ENCODE results near the gene CTCFL.

CTCFL gene

DNA sequence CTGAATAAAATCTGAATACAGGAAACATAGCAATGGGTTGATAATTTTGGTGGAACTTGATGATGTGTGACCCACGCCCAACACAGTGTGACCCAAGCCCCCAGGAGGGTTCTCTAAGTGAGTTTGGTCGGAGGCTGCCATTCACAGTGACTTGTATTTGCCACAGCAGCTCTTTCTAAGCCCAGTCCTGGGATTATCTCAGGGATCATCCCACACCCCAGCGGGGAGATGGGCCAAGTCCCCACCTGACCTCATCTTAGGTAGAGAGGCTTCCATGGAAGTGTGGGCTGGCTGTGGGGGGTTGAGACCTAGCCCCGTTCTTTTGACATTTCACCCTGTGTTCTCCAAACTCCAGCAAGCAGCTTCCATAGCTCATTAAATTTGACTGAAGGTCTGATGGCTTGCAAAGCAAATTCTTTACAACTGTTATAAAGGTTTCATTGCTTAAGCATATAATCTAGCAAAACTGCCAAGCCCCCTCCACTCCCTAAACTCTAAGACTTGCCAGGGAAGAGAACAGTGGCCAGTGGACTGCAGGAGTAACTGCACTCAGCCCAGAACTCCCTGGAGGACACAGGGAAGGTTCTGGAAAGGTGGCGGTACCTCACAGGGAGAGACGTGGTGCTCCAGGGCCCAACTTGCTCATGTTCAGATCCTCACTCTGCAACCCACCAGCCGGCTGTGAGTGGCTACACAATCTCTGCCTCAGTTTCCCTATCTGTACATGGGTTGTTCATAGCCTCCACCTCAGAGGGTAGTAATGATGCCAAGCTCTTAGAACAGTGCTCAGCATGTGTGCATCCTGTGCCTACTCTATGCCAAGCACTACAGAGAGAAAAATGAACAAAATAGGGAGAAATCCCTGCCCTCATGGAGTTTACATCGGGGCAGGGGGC lies 35.0 kb upstream of the CTCFL start:
- DNase-seq: no peak

DNA sequence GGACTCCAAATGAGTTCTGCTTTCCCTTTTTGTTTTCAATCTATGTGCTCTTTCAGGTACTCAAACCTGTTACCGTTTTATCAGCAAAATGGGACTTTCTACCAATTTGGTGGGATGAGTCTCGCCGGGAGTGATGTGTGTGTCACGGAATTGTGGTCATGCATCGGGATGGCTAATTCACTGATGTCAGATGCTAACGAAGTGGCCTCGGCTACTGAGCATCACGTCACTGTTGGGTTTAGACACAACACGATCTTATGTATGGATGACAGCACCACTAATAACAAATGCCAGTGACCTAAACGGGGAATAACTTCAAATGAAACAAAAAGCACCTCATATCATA lies 34.3 kb upstream of the CTCFL start:
- DNase-seq: no peak

DNA sequence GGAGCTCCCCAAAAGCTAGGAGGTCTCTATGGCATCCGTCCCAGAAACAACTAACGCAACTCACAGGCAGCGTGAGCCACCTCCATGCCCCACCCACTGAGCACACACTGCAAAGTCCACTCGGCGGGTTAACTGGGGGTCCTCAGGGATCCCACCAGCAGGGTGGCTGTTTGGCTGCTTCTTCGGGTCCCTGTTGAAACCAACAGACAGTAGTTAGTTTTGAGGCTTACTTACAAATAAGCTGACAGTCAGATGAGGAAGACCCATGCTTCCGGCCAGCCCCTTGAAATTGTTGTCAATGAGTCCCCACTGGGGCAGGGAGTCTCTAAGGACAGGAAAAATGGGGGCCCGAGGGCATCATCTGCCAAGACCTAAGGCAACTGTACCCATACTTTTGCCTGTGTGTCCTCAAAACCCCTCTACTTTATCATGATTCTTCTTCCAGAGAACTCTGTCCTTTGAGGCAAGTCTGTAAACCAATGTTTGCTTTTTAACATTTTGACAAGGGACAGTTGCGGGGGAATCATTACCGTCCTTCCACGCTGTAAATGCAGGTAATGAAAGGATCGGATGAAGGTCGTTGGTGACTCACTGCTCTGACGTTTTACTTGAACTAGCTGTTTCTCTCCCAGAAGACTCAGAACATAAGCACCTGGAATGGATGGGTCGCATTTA lies 33.8 kb upstream of the CTCFL start:
- no peak for DNase-seq

DNA sequence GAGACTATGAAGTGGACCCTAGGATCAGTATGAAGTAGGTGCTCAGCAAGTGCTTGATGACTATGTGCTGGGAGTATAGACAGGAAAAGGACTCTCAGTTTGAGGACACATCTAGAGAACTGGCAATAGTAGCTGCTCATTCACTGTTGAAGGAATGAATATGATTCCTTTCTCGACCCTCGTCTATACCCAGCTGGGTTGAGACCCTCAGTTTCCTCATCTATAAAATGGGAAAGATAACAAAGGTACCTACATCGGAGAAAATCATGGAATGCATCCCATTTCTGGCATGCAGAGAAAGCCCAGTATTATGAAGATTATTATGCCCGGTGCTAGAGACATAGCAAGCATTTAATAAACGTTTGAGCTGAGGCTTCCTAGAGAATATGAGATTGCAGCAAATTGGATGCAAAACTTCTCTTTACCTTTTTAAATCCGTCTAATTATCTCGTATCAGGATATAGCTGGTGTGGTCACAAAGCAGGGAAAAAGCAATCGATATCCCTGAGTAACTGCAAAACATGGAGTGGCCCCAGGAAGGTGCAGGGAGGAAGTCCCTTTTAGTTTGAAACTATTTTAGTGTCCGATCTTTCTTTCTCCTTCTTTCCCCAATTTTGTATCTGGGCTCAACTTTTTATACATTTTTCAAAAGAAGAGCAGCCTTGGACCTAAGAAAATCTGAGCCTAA lies 33.1 kb upstream of the CTCFL start:
- no peak for DNase-seq

DNA sequence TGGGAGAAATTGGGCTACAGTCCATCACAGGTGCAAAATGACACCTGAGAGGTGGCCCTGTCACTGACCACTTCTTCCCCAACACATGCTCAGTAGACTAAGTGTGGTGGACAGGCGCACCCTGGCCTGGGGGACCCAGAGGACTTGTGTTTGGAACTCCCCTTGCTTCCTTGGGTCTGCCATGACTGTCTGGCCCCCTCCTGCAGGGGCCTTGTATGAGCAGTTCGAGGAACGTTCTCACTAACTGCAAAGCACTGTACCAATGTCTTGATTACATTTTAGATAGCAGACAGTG lies 32.0 kb upstream of the CTCFL start:
- no peak for DNase-seq

DNA sequence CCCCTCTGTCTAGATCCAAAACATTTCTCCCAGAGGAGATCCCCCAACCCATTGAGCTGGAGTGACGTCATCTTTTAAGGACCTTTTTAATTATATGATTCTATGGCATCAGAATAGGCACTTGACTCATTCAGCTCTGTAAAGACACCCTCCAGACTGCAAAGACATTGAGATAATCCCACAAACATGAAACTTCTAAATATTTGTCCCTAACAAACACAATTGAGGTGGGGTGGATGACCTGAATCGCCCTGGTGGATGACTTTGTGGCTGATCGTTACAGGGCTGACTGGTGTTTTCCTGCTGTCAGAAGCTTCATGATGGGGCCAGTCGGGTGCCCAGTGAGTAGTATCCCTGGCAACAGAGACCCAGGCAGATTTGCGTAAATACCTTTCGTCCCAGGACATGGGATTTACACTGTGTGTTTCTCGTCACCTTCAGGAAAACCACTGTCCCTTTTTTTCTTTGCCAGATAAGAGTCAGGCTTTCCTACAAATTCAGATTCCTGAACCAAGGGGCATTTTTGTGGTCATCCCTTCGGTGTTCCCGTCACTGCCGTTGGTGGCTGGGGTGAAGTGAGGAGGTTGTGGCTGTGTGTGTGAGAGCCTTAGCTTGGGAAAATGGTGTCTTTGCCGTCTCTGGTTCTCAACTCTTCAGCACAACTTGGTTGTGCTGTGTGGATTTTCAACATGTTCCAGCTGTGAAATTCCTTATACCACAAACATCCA lies 30.7 kb upstream of the CTCFL start:
- no peak for DNase-seq

DNA sequence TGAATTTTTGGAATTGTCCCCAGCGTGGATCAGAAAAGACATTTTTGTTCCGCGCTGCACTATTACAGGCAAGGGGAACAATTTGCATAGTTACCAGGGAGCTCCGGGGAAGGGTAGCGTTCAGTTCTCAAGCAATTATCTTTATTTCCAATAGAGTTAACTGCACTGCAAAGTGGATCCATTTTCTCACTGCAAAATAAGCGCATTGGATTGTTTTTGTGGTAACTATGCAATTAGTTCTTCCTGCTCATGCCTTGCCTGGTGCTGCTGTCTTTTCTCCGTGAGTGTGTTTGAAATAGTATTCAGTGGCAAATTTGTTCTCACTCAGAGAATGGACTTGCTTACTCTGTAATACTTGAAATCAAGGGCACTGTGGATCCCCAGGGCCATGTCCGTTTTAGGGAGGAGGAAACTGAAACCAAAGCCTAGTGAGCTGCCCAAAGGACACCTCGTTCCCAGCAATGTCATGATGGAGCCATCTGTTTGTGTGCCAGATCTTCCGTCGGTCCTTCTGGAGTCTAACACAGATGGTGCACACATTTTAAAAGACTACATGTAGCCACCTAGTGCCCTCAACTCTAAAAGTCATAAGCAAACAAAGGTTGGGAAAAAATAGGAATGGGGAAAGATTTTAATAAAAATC lies 28.6 kb upstream of the CTCFL start:
- no peak for DNase-seq

DNA sequence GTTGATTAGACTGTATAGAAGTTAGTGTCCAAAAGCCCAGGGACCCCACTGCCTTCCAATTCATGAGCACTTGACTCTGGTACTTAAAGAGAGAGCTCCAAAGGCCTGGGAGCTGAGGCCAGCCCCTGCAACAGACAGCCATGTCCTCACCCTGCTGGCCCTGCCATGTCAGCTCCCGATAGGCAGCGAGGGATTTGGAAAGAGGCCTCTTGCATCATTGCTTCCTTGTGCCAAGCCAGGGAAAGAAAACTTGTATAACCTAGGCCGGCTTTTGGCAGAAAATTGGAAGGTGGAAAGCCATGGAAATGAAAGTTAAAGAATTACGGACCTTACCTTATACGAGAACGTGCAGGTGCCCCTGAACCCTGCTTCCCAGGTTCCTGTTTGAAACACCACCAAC lies 27.5 kb upstream of the CTCFL start:
- no peak for DNase-seq

DNA sequence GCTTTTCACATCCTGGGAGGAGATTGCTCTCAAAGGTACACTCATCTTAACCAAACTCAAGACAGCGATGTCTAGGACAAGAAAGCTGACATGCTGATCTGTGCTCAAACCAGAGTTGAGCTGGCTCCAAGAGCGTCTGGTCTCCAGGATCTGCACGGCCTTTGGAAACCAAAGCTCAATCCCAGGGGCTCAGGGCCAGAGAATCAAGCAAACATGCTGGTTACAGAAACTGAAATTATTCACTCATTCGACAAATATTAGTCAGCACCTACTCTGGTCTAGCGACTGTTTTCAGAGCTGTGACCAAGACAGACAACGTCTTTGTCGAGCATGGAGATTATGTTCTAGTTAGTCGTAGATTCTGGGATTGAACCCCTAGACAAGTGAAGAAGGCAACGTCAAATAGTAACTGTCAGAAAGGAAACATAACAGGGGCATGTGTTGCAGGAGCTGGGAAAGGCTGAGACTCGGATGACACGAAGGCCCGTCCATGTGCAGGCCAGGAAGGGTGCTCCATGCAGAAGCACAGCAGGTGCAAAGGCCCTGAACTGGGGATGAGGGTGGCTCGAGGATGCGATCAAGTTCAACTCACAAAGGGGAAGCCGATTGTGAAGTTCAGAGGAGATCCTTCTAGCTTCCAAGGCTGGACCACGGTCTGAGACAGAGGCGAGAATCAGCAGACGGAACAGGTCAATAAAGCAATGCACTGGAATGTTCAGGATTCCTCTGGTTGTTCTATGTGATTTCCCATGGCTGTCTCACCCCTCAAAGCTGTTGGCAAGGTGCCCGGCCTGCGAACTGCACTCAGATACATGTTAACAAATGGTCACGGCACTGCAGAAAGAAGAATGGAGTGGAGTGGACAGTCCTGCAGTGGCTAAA lies 23.5 kb upstream of the CTCFL start:
- no peak for DNase-seq

DNA sequence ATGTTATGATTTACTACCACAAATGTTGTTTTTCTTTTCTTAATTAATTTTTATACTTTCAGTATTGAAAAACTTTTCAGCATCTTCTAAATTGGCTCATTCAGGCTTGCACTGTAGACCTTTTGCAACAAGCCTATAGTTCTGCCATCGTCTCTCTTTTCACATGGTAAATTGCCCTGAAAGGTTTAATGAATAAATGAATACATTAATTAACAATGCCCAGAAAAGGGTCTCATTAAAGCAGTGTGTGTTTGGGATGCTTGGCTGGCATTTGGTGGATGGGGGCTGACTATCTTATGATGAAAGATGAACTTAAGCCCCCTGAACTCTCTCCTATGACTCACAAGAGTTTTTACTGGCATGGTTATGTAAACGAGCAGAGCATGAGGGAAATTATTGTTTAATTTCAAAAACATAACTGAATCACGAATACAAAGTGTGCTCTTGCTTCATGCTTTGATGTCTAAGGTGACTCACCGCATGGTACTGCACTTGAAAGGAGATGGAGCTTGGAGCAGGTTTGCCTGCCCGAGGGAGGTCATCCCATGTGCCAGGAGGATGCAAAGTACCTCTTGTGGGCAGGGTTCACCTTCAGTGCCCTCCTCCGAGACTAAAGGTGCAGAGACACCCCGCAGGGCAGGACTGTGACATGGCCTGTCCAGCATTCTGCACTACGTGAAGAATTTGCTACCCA lies 22.2 kb upstream of the CTCFL start:
- DNase-seq: no peak

DNA sequence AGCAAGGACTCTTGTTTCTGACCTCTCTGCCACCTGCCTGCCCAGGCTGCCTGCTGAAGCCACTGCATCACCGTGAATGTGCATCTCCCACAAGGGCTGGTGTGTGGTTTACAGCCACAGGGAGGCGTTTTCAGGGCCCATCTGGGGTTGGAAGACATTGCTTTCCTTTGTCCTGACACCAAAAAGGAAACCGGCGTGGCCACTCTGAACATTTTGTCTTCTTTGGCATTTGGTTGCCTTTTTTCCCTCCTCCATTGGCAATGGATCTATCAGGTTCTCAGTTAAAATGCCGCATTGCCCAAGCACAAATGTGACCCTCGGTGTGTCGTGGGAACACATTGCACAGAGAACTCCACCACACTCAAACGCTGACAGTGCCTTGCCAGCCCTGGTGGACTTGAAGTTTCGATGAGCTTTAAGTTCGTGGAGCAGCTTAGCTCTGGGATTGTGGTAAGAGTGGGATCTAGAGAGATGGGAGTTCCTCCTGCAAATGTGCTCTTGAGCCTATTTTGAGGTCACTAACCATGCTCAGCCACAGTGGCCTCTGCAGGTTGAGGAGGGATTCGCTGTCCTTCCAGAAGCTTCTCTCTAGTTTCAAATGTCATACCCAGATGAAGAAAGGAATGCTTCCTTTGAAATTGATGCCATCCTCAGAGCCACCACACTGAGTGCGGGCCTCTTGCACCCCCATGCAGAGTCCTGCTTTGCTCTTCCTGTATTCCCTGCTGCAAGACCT lies 21.2 kb upstream of the CTCFL start:
- no peak for DNase-seq

DNA sequence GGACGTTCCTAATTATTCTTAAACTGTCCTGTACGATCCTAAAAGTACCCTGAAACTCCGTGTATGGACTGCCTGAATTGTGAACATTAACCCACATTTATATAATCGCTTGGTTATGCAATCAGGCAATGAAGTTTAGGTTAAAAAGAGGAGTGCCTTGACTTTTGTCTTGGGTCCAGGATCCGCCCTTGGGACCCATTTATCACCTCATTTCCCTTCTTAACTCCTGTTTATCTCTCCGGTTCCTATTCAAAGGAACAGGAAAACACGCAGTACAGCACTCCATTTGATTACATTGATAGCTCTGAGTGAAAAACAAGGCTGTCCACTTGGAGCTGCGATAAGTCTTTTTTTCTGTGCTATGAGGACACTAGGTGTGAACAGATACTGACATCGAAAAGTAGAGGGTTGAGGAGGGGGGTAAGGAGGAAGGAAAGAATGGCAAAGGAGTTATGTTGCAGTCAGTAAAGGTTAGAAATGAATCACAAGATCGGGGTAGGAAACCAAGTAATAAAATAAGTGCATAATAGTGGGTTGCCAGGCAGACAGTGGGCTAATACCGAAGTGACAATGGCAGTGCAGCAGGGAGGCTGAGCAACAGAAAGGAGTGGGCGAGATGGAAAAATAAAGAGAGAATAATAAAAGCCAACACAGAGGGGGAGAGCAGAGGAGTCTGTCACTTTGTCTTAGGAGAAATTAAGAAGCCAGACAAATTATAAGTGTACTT lies 20.1 kb upstream of the CTCFL start:
- no peak for DNase-seq

DNA sequence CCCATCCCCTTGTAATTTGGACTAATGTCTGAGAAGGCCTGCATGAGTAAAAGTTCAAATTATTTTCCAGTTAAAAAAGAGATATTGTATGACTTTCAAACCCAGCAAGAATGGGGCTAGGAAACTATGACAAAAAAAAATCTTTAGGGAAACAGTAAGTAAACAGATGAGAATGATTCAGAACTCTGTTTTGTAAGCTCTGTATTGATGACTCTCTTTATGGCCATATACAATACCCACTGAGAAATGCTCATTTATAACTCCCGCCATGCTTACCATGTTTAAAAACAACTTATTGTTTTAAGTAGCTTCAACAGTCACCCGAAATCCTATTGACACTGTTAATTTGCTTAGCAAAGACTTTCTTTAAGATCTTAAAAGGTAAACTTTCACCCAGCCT lies 18.8 kb upstream of the CTCFL start:
- DNase-seq: no peak

DNA sequence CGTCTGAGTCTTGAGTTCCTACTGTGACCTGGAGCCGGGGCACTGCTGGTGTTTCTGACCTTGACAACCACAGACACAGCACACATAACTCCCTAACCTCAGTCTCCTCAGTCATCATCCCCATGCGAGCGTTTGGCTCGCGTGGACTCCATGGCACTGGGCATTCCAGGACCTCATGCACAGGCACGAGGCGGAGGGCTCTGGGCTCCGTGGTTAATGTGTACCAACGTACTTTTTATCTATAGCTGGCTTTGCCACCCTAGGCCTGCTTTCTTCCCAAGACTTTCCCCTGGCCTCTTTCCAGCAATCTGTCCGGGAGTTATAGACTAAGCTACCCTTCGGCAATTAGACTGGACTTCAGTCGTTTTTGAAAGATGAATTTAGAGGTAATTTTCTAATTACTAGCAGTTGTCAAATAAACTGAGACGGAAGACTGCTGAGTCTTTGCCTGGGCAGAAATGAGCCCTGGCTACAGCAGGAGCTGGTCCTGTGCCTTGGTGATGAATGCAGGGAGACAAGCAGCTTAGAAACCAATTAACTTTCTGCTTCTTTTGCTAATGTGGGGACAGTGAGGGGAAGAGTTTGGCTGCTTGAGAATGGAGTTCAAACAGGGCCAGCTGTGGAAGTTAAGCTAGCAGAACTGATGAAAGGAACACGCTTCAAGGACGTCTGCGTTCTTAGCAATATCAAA lies 16.1 kb upstream of the CTCFL start:
- no peak for DNase-seq

DNA sequence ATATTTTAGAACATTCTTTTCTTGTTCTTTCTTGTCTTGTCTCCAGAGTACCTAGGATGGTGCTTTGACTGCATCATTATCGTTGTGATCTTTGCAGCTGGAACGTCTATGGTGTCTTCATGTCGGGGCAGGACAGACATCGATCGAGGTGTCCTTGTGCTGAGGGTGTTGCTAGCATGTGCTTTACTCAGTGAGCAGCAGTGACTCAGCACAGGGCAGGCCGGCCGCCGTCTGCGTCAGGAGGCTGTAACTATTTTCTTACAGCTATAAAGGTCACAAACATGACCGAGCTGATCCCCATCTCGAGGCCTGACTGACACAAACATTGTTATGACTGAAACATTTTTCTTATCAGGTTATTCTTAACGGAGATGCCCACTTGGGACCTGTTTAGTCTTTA lies 14.9 kb upstream of the CTCFL start:
- no peak for DNase-seq

DNA sequence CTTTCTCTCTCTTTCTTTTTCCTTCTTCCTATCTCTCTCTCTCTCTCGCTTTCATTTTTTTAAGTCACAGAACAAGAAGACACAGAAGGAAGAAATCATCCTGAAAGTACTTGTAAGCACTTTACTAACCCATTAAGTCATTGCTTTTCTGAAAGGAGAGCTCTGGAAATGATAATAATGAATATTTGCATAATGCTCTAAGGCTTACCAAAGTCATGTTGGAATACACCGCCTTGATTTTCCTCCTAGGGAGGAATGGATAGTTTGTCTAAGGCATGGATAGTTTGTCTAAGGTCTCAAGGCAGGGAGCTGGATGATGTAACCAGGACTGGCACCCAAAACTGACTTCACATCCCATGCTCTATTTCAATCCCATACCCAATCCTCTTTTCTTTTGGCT lies 12.9 kb upstream of the CTCFL start:
- DNase-seq: no peak

DNA sequence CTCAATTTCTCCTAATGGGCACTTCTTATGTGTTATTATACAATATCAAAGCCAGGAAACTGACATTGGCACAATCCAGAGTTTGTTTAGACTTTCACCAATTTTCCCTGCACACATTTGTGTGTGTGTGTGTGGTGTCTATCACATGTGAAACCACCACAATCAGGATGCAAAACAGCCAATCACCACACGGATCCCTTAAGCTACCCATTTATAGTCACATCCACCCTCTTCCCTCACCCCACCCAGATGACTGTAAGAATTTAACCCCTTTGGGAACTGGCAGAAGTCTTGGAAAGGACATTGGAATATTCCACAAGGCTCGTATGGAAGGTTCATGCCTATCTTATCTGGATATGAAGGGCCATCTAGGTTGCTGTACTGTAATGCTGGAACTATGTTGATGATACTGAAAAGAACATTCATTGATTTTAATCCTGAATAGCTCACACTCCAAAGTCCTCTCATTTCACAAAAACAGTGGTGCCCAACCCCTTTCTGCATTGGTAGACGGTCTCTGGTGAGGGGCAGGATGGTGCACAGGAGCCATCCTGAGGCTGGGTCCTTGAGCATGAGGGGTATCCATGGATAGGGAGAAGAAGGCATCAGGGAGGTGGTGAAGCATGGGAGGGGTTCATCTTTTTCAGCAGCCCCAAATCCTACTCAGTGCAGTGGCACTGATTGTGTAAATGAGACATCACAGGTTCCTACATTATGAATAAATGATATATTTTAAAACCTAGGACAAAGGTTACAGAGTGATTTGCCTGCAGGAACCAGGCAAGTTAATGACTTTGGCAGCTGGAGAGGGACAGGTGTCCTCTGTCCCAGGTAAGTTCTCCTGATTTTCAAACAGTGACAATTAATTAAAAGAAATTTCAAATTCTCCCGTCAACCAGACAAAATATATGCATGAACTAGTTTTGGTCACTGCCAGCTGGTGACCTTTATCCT lies 12.1 kb upstream of the CTCFL start:
- no peak for DNase-seq

DNA sequence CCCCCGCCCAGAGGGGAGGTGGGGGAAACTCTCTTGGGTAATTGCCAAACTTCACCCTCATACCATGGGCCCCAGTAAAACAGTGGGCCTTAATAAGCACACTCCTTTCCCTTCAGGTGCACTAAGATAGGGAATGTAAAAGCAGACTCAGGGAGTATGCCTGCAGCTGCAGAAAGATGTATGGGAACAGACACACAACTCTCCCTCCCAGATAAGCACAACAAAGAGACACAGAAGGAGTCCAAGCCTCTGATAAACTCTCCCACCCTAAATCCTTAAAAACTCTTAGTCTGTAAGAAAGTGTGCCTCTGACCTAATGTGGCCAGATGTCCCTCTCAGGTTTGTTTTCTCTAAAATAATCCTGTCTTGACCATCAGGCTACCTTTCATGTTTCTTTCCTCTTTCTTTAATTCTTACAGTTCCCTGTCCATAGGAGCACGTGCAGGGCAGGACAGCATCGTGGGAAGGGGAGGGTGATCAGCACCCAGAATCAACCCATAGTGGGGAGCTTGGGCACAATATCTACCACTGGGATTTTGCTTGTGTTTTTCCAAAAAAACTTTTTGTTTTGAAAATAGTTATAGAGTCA lies 11.3 kb upstream of the CTCFL start:
- no peak for DNase-seq
